GM19035 (cell line): Measurements from ENCODE around the gene MMP17.
A peak's percentile ranks its signal among the peaks of the same experiment; 100 is the strongest.

ENCODE experiments used
- ATAC-seq: cut with Tn5 transposase; IDR thresholded peaks from one replicate; pipeline ENCODE4 v1.9.1; 2021; ENCODE audit not compliant: unreplicated experiment

MMP17 gene

GRCh38 chr12:131892711-131893604 lies 64.8 kb downstream of the MMP17 start:
- ATAC-seq = no peak

DNA sequence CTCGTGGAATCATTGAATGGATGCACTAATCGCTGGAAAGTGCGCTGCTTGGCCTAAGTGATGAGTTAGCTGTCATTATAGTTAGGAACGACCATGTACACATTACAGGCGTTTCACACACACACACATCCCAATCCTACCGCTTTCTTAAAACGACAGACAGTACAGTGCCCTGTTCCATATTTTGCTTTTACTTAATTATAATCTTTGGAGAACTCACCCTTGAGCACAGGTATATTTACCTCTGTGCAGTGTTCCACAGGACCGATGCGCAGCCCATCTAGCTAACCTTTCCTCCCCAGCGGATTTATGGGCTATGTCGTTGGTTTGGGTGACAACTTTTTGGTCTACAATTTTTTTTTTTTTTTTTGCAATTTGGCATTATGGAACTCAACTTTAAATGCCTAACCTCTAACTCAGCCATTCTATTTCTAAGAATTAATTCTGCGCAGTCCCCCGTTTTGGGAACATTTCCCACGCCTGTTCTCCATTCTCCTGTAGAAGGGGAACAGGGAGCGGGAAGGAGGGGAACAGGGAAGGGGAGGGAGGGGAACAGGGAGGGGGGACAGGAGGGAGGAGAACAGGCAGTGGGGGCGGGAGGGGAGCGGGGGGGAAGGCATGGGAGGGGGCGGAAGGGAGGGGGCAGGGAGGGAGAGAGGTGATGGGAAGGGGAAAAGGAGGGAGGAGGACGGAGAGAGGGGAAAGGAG lies 65.6 kb downstream of the MMP17 start:
- ATAC-seq = no peak

GRCh38 chr12:131894313-131894860 lies 66.2 kb downstream of the MMP17 start, which contains the start of gene ULK1:
TSS of gene ULK1 (plus strand) at chr12:131894622. CDS start at chr12:131895002, 380 bp downstream.
- ATAC-seq = peak; percentile 83

DNA sequence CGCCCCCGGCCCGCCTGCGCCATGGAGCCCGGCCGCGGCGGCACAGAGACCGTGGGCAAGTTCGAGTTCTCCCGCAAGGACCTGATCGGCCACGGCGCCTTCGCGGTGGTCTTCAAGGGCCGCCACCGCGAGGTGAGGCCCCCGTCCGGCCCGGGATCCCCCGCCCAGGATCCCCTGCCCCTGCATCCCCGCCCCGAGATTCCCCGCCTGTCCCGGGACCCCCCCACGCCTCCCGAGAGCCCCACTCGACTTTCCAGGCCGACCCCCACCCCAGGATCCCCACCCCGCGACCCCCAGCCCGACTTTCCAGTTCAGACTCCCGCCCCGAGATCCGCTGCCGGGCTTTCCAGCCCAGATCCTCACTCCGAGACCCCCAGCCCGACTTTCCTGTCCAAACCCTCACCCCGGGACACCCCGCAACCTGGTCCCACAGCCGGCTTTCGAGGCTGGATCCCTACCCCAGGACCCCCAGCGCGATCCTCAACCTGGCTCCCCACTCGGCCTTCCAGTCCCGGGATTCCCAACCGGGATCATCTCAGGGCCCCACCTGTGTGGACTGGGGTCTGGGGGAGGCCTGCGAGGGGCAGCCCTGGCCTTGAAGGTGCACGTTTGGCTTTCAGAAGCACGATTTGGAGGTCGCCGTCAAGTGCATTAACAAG lies 66.9 kb downstream of the MMP17 start:
- peak; percentile 15 for ATAC-seq

- ATAC-seq = peak; percentile 18
Measured at GRCh38 chr12:131895640-131896079, 67.5 kb downstream of the MMP17 start.

- ATAC-seq = peak; percentile 50
Measured at GRCh38 chr12:131896080-131896810, 68.1 kb downstream of the MMP17 start.

- no peak for ATAC-seq
Measured at GRCh38 chr12:131896811-131897270, 68.6 kb downstream of the MMP17 start.

DNA sequence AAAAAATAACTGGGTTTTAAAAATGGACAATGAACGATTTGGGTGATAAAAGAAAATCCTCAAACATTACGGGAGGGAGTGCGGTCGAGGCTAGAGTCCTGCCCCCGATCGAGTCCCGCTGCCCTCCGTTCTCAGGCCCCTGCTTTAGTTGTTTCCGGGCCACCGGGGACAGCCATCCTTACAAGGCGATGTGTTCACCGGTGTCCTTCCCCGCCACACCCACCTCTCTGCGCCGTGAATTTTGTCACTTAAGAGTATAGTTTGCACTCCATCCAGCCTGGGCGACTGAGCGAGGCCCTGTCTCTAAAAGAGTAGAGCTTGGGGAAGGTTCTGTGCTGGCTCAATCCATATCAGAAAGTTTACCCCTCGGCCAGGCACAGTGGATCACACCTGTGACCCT lies 69.1 kb downstream of the MMP17 start:
- ATAC-seq = no peak

- ATAC-seq = no peak
Measured at GRCh38 chr12:131897875-131898274, 69.7 kb downstream of the MMP17 start.

GRCh38 chr12:131900397-131900796 lies 72.2 kb downstream of the MMP17 start:
- no peak for ATAC-seq
